ENCODE data around the gene CAB39L. TPM values are rescaled to one million over a fixed set of nuclear protein-coding genes. Genes with fewer than 3 reads are reported as not detected.

The CAB39L gene
- total and polyA plus RNA-seq, 2 donors (not counting 3 experiments of a cell fraction or from before 2014, with no cell fraction given), result 3.1 to 7.2 TPM

DNA sequence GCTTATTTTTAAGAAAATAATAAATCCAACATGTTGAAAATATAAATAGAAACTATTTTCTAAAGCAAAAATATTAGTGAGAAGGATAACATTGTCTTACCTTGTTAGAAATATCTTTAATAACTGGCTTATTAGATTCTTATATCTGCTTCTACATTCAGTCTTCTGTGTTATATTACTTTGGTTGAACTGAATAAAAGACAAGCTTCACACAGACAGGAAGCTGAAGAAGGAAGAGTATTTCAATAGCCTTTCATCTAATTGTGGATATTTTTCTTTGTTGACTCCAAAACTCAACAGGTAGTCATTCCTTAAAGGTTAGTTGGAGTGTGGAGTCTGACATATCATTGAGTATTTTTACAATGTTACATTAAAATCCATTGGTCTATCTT is 11.1 kb upstream of the CAB39L start:
- no peaks in the 10 kb centered on the region for H3K9me3 ChIP-seq (replicated peaks; ENCODE audit: control insufficient read depth, insufficient read depth, low read length)
- intact Hi-C loops (cut with micrococcal nuclease), result no loop called here
- peaks cover 6% of the 10 kb centered on the region for H3K4me1 ChIP-seq (ENCODE audit: control insufficient read depth, extremely low read depth, insufficient read depth, low read length)
- no peak overlapping the region for H3K27ac ChIP-seq (ENCODE audit: insufficient read depth, low read depth, low read length)
- peaks cover 3 to 7% of the 10 kb centered on the region in 2 experiments for H3K27me3 ChIP-seq (ENCODE audit: control insufficient read depth in 2 of 2, insufficient read depth in 2 of 2, low read length in 2 of 2)
- FAIRE-seq (no peak), DNase-seq (ENCODE audit: low read depth, low spot score) (no peak)
- dilution Hi-C loops (cut with MboI; ENCODE audit: extremely low pct_ligation_motif_present, low sequenced_read_pairs), result no loop called here
- ChIA-PET CTCF (interaction anchor here (1.1 kb wide), 1 partner anchor 10 kb away, joined by 3 read pairs; no protein-coding TSS in a partner anchor), POLR2A (no interaction called here)
- no TSS peak for BruUV-seq (replicated peaks)
- TF ChIP-seq JUN (IDR thresholded peaks at IDR 0.05; ENCODE audit: borderline replicate concordance, insufficient read depth, insufficient read length, low read depth) (no peak), POLR2A (IDR thresholded peaks at IDR 0.05; ENCODE audit: low read depth, low read length) (no peak), FOS (IDR thresholded peaks at IDR 0.05; ENCODE audit: borderline replicate concordance, insufficient read depth, low read length) (no peak), MYC (IDR thresholded peaks at IDR 0.05; ENCODE audit: low read depth, low read length) (no peak), GATA2 (IDR thresholded peaks at IDR 0.05; ENCODE audit: insufficient read depth, insufficient read length, low read depth, low read length) (no peak), EZH2 (IDR thresholded peaks at IDR 0.05; ENCODE audit: borderline replicate concordance, low read depth, low read length, severe bottlenecking) (no peak), POLR2AphosphoS5 (IDR thresholded peaks at IDR 0.05; ENCODE audit: insufficient read depth, low read depth, low read length) (no peak)
- TF ChIP-seq, protein P1, sequence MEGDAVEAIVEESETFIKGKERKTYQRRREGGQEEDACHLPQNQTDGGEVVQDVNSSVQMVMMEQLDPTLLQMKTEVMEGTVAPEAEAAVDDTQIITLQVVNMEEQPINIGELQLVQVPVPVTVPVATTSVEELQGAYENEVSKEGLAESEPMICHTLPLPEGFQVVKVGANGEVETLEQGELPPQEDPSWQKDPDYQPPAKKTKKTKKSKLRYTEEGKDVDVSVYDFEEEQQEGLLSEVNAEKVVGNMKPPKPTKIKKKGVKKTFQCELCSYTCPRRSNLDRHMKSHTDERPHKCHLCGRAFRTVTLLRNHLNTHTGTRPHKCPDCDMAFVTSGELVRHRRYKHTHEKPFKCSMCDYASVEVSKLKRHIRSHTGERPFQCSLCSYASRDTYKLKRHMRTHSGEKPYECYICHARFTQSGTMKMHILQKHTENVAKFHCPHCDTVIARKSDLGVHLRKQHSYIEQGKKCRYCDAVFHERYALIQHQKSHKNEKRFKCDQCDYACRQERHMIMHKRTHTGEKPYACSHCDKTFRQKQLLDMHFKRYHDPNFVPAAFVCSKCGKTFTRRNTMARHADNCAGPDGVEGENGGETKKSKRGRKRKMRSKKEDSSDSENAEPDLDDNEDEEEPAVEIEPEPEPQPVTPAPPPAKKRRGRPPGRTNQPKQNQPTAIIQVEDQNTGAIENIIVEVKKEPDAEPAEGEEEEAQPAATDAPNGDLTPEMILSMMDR (IDR thresholded peaks at IDR 0.05; ENCODE audit: extremely low read depth in 1 of 2, insufficient read depth in 1 of 2, low read depth in 1 of 2, low read length in 2 of 2), result no peak
- TF ChIP-seq, protein P2, sequence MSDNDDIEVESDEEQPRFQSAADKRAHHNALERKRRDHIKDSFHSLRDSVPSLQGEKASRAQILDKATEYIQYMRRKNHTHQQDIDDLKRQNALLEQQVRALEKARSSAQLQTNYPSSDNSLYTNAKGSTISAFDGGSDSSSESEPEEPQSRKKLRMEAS (IDR thresholded peaks at IDR 0.05; ENCODE audit: insufficient read depth, insufficient read length), result no peak
- H3K4me2 ChIP-seq (ENCODE audit: insufficient read depth, low read length), result no peak overlapping the region
- H4K20me1 ChIP-seq (replicated peaks; ENCODE audit: control insufficient read depth, extremely low read depth, insufficient read depth, low read length), result peaks cover 3% of the 10 kb centered on the region
- H2AFZ ChIP-seq (ENCODE audit: low read depth, low read length), result no peak overlapping the region
- H3K9ac ChIP-seq (replicated peaks; ENCODE audit: extremely low read depth, insufficient read depth, low read length), result no peak overlapping the region
- H3K36me3 ChIP-seq (ENCODE audit: control insufficient read depth in 2 of 2, extremely low read depth in 1 of 2, insufficient read depth in 2 of 2, low read length in 2 of 2), result no peaks in the 10 kb centered on the region
- no peak overlapping the region for H3K4me3 ChIP-seq (replicated peaks in 1 of 3; ENCODE audit: insufficient read depth in 1 of 3, low read depth in 1 of 3, low read length in 3 of 3)
- no peaks in the 10 kb centered on the region for H3K79me2 ChIP-seq (ENCODE audit: control insufficient read depth, insufficient read depth, low read length)
- no peaks in the 10 kb centered on the region for H3K9me1 ChIP-seq (replicated peaks; ENCODE audit: control insufficient read depth, extremely low read depth, insufficient read depth, low read length)

Measured in endothelial cell of umbilical vein (primary cell).